B cell (primary cell): Measurements from ENCODE around the gene IMMP2L. TPM values are rescaled to one million over a fixed set of nuclear protein-coding genes. Genes with fewer than 3 reads are reported as not detected.
A peak's percentile ranks its signal among the peaks of the same experiment; 100 is the strongest.

Experiments
- ATAC-seq: fragments of 200-7000 bp; cut with Tn5 transposase; one replicate; pipeline ENCODE4 v1.10.0; 2021; ENCODE audit warnings: low read depth, mild to moderate bottlenecking, moderate number of reproducible peaks, moderate library complexity
- CTCF ChIA-PET: fragments of 350-600 bp; sonication (Branson Sonifier 250); formaldehyde crosslinking; loops from one replicate; lab custom pipeline; 2021; ENCODE audit warnings: antibody characterized with exemption, inconsistent platforms; lab: Charles Lee
- POLR2A ChIA-PET: fragments of 350-600 bp; sonication (Branson Sonifier 250); formaldehyde crosslinking; loops from one replicate; lab custom pipeline; 2021; ENCODE audit warnings: antibody characterized with exemption; lab: Charles Lee
- DNase-seq: peaks from one replicate; pipeline ENCODE4 v3.0.0; 2013
- H2AFZ ChIP-seq: 2 replicates; pipeline ENCODE4 v1.6.1; 2012; ENCODE audit warnings: mild to moderate bottlenecking, low read depth, low read length; ENCODE audit not compliant: insufficient read depth, poor library complexity, severe bottlenecking
- H3K27ac ChIP-seq, 2 donors: 1 replicate in 1 of 2; 2 replicates in 1 of 2; pipeline ENCODE4 v1.5.1; 2012 to 2013; ENCODE audit warnings: low read length in 2 of 2, mild to moderate bottlenecking in 2 of 2, moderate library complexity in 1 of 2
- H3K27me3 ChIP-seq, 4 experiments: fragments of 200-600 bp in 1 of 4; sonication (generic) in 1 of 4; replicated peaks in 1 of 4; 1 replicate in 2 of 4; 2 replicates in 2 of 4; pipeline versions ENCODE4 v1.6.1 to v1.7.0; 2013 to 2016; ENCODE audit warnings: low read length in 3 of 4, mild to moderate bottlenecking in 2 of 4, mixed read lengths in 1 of 4, moderate library complexity in 1 of 4; ENCODE audit not compliant: insufficient read depth in 4 of 4, control insufficient read depth in 3 of 4; ENCODE audit errors: control extremely low read depth in 1 of 4
- H3K36me3 ChIP-seq, 2 experiments: replicated peaks in 1 of 2; 1 replicate in 1 of 2; 2 replicates in 1 of 2; pipeline versions ENCODE4 v1.6.1 to v1.7.1; 2013; ENCODE audit warnings: low read length in 1 of 2; ENCODE audit not compliant: insufficient read depth in 2 of 2, control insufficient read depth in 1 of 2; ENCODE audit errors: control extremely low read depth in 1 of 2, extremely low read depth in 1 of 2
- H3K4me1 ChIP-seq, 2 donors: fragments of 200-600 bp in 1 of 2; sonication (generic) in 1 of 2; 1 replicate in 1 of 2; 2 replicates in 1 of 2; pipeline versions ENCODE4 v1.5.1 to v1.6.1; 2013 to 2017; ENCODE audit warnings: low read length in 2 of 2; ENCODE audit not compliant: control insufficient read depth in 2 of 2, insufficient read depth in 2 of 2
- H3K4me2 ChIP-seq: replicated peaks from 2 replicates; pipeline ENCODE3; 2012; ENCODE audit warnings: mild to moderate bottlenecking, low read depth, low read length; ENCODE audit not compliant: poor library complexity, severe bottlenecking
- H3K4me3 ChIP-seq, 5 experiments: fragments of 200-600 bp in 1 of 5; sonication (generic) in 1 of 5; 1 replicate in 3 of 5; 2 replicates in 2 of 5; pipeline versions ENCODE4 v1.5.1 to v1.7.0; 2011 to 2016; ENCODE audit warnings: low read length in 4 of 5, mild to moderate bottlenecking in 4 of 5, low read depth in 2 of 5, control low read depth in 1 of 5, moderate library complexity in 1 of 5; ENCODE audit not compliant: insufficient read depth in 1 of 5; ENCODE audit errors: control extremely low read depth in 1 of 5, extremely low read depth in 1 of 5
- H3K79me2 ChIP-seq: fragments of 200-600 bp; sonication (generic); one replicate; pipeline ENCODE4 v1.6.0; 2016; ENCODE audit warnings: low read length; ENCODE audit not compliant: control insufficient read depth, insufficient read depth
- H3K9ac ChIP-seq: fragments of 200-600 bp; sonication (generic); 2 replicates; pipeline ENCODE4 v1.6.1; 2017; ENCODE audit warnings: mild to moderate bottlenecking, low read length, moderate library complexity
- H3K9me3 ChIP-seq, 3 donors: one replicate each; pipeline versions ENCODE4 v1.6.1 to v1.7.1; 2013; ENCODE audit warnings: low read length in 2 of 3; ENCODE audit not compliant: control insufficient read depth in 2 of 3, insufficient read depth in 1 of 3; ENCODE audit errors: control extremely low read depth in 1 of 3
- H4K20me1 ChIP-seq: 2 replicates; pipeline ENCODE4 v1.6.0; 2012; ENCODE audit warnings: mild to moderate bottlenecking, low read length; ENCODE audit not compliant: insufficient read depth, control insufficient read depth, poor library complexity, severe bottlenecking
- H3K27ac Mint-ChIP-seq: one replicate; pipeline ENCODE4 v1.8.0; 2021; ENCODE audit warnings: mixed read lengths
- H3K27me3 Mint-ChIP-seq: one replicate; pipeline ENCODE4 v1.8.0; 2021; ENCODE audit warnings: mixed read lengths
- H3K4me1 Mint-ChIP-seq: one replicate; pipeline ENCODE4 v1.8.0; 2021; ENCODE audit warnings: mixed read lengths
- H3K4me3 Mint-ChIP-seq: one replicate; pipeline ENCODE4 v1.8.0; 2021; ENCODE audit warnings: mixed read lengths
- H3K9me3 Mint-ChIP-seq: one replicate; pipeline ENCODE4 v1.8.0; 2022; ENCODE audit warnings: mixed read lengths; ENCODE audit not compliant: insufficient read depth
- EZH2 ChIP-seq: IDR thresholded peaks from 2 replicates; pipeline ENCODE4 v1.6.1; 2012; ENCODE audit warnings: borderline replicate concordance, low read depth, mild to moderate bottlenecking, moderate library complexity, low read length; ENCODE audit not compliant: insufficient read depth, poor library complexity, severe bottlenecking
- WGBS: methylation state at CpG from one replicate; pipeline ENCODE4 v1.1.5; 2013; ENCODE audit warnings: missing lambda C conversion rate; ENCODE audit not compliant: insufficient coverage; 5-methylcytosine and 5-hydroxymethylcytosine counted together
- intact Hi-C: fragments of 100-400 bp; cut with micrococcal nuclease; formaldehyde crosslinking; loops from one replicate; pipeline ENCODE4 v1.10.0; 2022
- polyA plus RNA-seq: library from polyadenylated mRNA; depleted of rRNA; stranded (reverse); fragments of >200 nt; gene quantifications from 2 replicates; pipeline ENCODE4 v1.2.3, GENCODE V29; 2012
- total RNA-seq, 2 donors: library from RNA; stranded (reverse); fragments of 120-200 nt in 1 of 2; gene quantifications; 1 replicate in 1 of 2; 2 replicates in 1 of 2; pipeline versions ENCODE4 v1.2.3 to v1.2.4, GENCODE V29; 2013 to 2022
- TF ChIP-seq, protein P1 (sequence below): fragments of 200-600 bp; IDR thresholded peaks from one replicate; pipeline ENCODE4 v1.8.0; 2022; ENCODE audit warnings: antibody characterized with exemption, mild to moderate bottlenecking

IMMP2L gene
- total and polyA plus RNA-seq, 2 donors (not counting 1 experiment from before 2014, with no cell fraction given) = 3.8 to 34.2 TPM

GRCh38 chr7:111384065-111384891, 178.0 kb downstream of the IMMP2L start:
- Mint-ChIP-seq H3K27ac (no peak overlapping the region), H3K9me3 (peaks cover 2% of the 10 kb centered on the region), H3K4me1 (peaks cover 13% of the 10 kb centered on the region), H3K4me3 (no peak overlapping the region), H3K27me3 (no peaks in the 10 kb centered on the region)
- Histone ChIP-seq H3K36me3 (no peaks in the 10 kb centered on the region), H3K27ac (no peak overlapping the region), H3K4me2 (no peak overlapping the region), H3K79me2 (no peaks in the 10 kb centered on the region), H2AFZ (no peak overlapping the region), H3K9ac (no peak overlapping the region), H3K4me3 (no peak overlapping the region), H3K27me3 (no peaks in the 10 kb centered on the region), H3K4me1 (peaks cover 9 to 10% of the 10 kb centered on the region in 2 donors), H3K9me3 (no peaks in the 10 kb centered on the region), H4K20me1 (no peaks in the 10 kb centered on the region)
- intact Hi-C loops = no loop called here
- DNase-seq (no peak), ATAC-seq (no peak)
- WGBS = 100% methylated on average over 1 of the region's 3 CpGs
- CTCF ChIA-PET = no interaction called here
- TF ChIP-seq EZH2 = no peak
- TF ChIP-seq, protein P1, sequence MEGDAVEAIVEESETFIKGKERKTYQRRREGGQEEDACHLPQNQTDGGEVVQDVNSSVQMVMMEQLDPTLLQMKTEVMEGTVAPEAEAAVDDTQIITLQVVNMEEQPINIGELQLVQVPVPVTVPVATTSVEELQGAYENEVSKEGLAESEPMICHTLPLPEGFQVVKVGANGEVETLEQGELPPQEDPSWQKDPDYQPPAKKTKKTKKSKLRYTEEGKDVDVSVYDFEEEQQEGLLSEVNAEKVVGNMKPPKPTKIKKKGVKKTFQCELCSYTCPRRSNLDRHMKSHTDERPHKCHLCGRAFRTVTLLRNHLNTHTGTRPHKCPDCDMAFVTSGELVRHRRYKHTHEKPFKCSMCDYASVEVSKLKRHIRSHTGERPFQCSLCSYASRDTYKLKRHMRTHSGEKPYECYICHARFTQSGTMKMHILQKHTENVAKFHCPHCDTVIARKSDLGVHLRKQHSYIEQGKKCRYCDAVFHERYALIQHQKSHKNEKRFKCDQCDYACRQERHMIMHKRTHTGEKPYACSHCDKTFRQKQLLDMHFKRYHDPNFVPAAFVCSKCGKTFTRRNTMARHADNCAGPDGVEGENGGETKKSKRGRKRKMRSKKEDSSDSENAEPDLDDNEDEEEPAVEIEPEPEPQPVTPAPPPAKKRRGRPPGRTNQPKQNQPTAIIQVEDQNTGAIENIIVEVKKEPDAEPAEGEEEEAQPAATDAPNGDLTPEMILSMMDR = peak; percentile 12
- POLR2A ChIA-PET = no interaction called here

- Histone ChIP-seq H3K27me3 (no peaks in the 10 kb centered on the region), H3K9ac (no peak overlapping the region), H3K4me3 (no peak overlapping the region), H3K79me2 (no peaks in the 10 kb centered on the region), H3K36me3 (no peaks in the 10 kb centered on the region), H3K4me2 (no peak overlapping the region), H2AFZ (no peak overlapping the region), H3K27ac (no peak overlapping the region), H3K9me3 (no peaks in the 10 kb centered on the region), H3K4me1 (no peaks in the 10 kb centered on the region), H4K20me1 (no peaks in the 10 kb centered on the region)
- ATAC-seq (no peak), DNase-seq (no peak)
- Mint-ChIP-seq H3K27ac (no peak overlapping the region), H3K4me3 (no peak overlapping the region), H3K27me3 (no peaks in the 10 kb centered on the region), H3K4me1 (peaks cover 1% of the 10 kb centered on the region), H3K9me3 (no peaks in the 10 kb centered on the region)
- TF ChIP-seq EZH2 = no peak
- TF ChIP-seq, protein P1 = no peak
- intact Hi-C loops = no loop called here
- ChIA-PET CTCF (interaction anchor here (1.6 kb wide), 1 partner anchor 8 kb away, joined by 4 read pairs; no protein-coding TSS in a partner anchor), POLR2A (no interaction called here)
- 100% methylated on average over 2 of the region's 3 CpGs for WGBS
These were observed 179.2 kb downstream of the IMMP2L start for GRCh38 chr7:111383133-111383532.
